ENCODE measurements around the gene TRIM9. TPM values are rescaled to one million over a fixed set of nuclear protein-coding genes. Genes with fewer than 3 reads are reported as not detected.
A peak's percentile ranks its signal among the peaks of the same experiment; 100 is the strongest.
"Not testable (repeated sequence)": the region's sequence is repeated elsewhere in the genome, so short reads cannot be mapped to it uniquely, and the experiment has no call there.

The TRIM9 gene
- total RNA-seq, 1 experiment from 2014 or later = 3.1 TPM

- no peak for DNase-seq (ENCODE audit: low read depth)
These were observed 131.0 kb downstream of the TRIM9 start for GRCh38 chr14:50963919-50964318.

DNA sequence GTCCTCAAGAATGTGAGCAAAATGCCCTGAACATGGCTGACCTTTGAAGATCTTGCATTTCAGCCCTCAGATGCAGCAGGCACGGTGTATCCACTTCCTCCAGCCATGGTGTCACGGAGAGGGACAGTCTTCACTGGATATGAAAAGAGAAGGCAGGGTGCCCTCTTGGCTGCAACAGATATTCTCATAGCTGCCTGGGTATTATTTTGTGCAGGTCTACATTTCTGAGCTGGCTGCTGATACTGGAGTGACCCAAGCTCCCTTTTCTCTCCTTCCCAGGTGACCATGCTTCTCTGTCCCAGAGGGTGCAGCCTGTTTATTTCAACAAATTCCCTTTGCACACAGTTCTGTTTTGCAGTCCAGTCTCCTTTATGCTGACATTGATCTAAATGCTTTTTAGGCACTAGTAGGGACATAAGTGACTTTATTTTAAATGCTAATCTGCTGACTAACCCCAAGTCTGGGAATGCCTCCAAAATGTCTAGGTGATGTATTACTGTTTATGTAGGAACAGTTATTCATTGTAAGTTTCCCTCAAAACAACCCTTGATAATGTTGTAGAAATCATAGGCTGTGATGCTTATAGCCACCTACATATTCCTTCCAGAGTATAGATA is 133.2 kb downstream of the TRIM9 start:
- peak; percentile 84 for DNase-seq (ENCODE audit: low read depth)

DNA sequence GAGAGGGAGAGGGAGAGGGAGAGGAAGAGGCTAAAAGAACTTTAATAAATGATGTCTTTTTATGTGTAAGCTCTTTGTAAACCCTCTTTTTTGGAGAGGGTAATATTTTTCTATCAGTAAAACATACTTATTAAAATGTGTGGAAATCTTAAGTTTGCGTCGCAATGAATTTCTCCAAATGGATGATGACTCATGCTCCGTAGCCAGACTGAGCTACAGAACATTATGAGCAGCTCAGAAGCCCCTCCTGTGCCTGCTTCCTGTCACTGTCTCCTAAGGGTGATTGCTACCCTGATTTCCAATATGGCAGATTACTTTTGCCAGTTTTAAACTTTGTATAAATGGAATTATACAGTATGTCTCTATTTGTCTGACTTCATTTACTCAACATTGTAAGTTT is 137.6 kb downstream of the TRIM9 start:
- DNase-seq (ENCODE audit: low read depth) = peak; percentile 35

DNA sequence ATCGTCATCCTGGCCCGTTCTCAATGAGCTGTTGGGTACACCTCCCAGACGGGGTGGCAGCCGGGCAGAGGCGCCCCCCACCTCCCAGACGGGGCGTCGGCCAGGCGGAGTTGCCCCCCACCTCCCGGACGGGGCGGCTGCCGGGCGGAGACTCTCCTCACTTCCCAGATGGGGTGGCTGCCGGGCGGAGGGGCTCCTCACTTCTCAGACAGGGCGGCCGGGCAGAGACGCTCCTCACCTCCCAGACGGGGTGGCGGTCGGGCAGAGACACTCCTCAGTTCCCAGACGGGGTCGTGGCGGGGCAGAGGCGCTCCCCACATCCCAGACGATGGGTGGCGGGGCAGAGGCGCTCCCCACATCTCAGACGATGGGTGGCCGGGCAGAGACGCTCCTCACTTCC is 138.5 kb downstream of the TRIM9 start:
- DNase-seq (ENCODE audit: low read depth) = not testable (repeated sequence)

GRCh38 chr14:50955373-50956043 is 139.4 kb downstream of the TRIM9 start:
- DNase-seq (ENCODE audit: low read depth) = peak; percentile 96

- DNase-seq (ENCODE audit: low read depth) = peak; percentile 75
These were observed 140.0 kb downstream of the TRIM9 start for GRCh38 chr14:50954811-50955372.

GRCh38 chr14:50953502-50953901 is 141.4 kb downstream of the TRIM9 start:
- no peak for DNase-seq (ENCODE audit: low read depth)

GRCh38 chr14:50951032-50951431 is 143.9 kb downstream of the TRIM9 start:
- DNase-seq (ENCODE audit: low read depth) = no peak

DNA sequence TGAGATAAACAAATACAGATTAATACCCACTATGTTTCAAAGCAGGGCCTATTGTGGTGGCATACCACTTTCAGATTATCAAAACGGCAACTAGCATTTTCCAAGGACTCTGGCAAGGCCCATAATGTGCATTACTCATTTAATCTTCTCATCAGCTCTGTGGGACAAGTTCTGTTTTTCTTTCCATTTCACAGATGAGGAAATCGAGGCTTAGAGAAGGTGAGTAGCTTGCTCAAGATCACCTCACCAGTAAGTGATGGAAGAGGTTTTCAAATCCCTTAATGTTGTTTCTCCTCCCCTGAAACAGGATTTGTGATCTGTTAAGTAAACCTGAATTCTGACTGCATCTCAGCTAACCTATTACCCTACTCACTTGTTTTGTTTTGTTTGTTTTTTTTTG is 146.7 kb downstream of the TRIM9 start:
- no peak for DNase-seq (ENCODE audit: low read depth)

DNA sequence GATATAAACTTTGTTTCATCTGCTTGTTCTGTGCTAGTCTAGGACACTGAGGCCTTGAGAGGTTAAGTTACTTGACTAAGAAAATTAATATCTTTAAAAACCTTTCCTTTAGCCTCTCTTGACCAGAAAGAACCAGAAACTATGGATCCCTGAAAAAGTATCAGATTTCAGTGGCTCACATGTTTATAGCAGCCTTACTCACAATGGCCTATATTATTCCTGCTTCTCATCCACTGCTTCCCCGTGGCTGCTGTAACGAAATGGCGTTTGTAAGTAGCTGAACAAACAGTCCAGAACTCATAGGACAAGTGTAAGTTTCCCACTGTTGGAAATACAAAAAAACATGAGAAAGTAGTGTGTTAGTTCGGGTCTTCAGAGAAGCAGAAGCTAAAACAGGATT is 147.5 kb downstream of the TRIM9 start:
- DNase-seq (ENCODE audit: low read depth) = peak; percentile 30

DNA sequence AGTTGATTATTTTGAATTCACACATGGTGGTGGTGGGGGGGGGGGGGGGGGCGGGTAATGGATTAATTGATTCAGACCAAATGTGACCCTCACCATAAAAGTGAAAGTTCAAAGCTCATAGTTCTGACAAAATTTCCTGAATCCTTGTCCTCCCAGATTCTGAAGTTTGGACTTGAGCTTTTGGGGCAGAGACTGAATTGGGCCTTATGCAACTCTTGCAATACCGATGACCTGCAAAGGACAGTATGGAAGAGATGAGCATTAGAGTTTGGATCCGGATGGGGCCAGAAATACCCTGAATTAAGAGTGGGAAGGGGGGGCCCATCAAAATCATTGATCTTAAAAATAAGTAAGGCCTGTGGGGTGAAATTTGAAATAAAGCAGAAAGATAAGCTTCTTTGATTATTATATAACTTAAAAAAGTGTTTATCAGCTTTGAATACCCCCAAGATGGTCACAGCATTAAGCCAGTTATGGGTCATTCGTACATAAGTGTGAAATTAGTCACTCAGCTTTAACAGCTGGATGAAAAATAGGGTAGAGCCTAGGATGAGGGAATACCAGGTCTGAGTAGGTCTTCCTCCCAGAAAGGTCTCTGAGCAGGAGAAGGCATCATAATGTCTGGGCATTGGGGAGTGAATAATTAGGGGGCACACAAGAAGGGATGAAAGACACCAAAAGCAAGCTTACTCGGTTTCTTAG is 148.5 kb downstream of the TRIM9 start:
- DNase-seq (ENCODE audit: low read depth) = no peak

DNA sequence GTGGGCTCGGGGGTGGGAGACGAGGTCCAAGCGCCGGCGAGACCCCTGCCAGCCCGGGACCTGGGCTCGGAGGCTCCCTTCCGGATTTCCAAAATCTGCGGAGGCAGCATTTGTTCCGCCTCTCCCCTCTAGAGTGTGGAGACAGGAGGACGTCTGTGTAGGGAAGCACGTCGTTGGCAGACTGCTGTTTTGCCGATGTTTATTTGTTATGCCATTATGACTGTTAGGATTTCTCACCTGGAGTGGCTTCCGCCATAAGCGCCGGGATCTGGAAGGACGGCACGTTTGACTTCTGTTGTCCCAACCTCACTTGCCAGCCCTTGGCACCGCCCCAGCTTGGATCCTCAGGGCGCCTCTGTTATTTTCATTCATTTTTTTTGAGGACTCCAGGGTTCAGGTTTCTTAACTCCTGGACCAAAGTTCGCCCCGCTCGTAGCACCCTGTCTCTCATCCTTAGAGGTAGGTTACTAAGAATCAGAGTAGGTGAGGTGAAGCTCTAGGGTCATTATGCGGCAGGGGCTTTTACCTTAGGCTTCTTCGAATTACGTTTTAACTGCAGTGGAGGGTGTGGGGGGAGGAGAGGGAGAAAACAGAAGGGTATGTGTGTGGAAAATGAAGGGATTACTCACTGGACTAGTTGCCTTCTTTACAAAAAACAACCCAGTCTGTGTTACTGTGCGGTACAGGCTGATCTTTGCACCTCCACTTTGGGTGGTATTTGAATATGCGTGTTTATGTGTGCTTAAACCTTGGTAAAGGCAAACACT is 150.1 kb downstream of the TRIM9 start:
- peak; percentile 68 for DNase-seq (ENCODE audit: low read depth)

DNA sequence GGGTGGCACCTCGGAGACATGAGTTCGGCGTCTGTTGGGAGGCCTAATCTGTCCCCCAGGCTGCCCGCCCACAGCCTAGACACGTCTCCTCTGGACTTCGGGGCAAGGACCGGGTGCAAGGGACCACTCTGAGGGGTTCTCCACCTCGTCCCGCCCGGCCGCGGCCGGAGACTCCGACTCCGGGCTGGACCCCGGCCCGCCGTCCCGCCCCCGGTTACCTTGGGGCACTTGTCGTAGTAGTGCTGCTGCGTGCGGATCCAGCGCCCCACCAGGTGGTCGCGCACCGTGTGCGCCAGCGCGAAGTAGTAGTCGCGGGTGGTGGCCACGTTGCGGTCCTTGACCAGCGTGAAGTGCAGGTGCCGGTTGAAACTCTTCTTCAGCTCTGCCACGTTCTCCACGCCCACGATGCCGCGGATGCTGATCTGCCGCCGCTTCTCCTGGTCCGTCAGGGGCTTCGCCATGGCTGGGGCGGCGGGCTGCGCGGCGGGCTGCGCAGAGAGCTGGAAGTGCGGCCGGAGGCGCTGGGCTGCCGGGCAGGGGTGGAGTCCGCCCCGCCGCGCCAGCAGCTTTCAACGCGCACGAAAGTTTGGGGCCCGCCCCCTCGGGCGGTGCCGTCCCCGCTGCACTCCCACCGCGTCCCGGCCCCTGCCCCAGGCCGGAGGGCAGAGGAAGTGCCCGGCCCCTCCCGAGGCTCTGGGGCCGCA is 150.8 kb downstream of the TRIM9 start, which contains the start of gene PYGL:
Gene PYGL, minus strand, starts transcription at position 541 of the 704 bp plus-strand sequence. Its CDS starts 80 bp downstream, at position 461.
- peak; percentile 87 for DNase-seq (ENCODE audit: low read depth)

GRCh38 chr14:50943261-50943942 is 151.5 kb downstream of the TRIM9 start:
- DNase-seq (ENCODE audit: low read depth) = peak; percentile 41

- DNase-seq (ENCODE audit: low read depth) = not testable (repeated sequence)
These were observed 153.3 kb downstream of the TRIM9 start for GRCh38 chr14:50941638-50942037.

DNA sequence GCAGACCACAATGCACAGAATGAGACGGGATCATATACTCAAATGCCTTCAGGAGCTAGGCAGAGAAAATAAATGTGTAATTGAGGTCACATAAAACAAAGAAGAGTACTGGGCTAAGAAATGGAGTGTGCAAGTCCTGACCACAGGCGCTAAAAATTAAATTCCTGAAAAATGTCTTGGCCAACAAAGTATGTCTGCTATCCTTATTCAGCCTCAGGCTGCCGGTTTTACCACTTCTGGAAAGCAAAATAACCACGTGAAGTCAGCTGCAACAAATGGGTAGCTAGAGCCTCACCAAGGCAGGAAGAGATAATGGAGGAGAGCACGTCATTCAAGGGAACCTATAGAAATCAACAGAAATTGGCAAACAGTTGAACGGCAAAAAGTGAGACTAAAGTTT is 153.8 kb downstream of the TRIM9 start:
- DNase-seq (ENCODE audit: low read depth) = peak; percentile 44

- DNase-seq (ENCODE audit: low read depth) = no peak
These were observed 157.1 kb downstream of the TRIM9 start for GRCh38 chr14:50937800-50938199.

DNA sequence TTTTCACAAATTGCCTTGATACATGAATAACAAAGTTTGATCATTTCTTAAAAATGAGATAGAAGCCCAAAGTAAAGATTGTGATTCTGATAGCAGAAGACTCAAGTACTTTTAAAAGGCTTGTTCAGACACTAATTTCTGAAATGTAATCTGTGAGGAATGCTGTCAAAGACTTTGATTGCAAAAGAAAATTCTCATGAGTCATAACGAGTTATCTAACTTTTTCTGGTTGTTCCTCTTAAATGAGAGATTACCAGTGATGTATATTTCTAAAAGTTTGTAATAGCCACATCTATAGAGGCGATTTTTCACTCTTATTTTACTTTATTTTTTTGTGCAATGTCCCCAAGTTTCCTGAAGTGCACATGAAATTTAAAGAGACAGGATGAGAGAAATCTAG is 157.6 kb downstream of the TRIM9 start:
- DNase-seq (ENCODE audit: low read depth) = no peak

DNA sequence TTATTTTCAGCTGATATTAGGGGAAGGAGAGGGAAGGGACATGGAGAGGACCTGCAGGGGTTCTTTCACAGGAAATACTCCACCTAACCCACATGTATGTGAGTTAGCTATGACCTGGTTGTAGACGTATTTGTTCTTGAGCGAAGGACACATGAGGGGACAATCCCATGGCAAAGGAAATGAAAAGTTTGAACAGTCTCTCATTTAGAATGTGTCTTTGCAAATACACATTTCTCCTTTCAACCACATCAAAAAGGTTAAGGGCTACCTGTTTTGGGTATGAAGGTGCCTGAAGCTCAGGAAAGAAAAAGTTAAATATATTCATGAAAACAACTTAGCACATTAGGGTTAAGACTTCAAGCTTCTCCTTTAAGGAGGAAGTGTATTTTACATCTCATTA is 158.0 kb downstream of the TRIM9 start:
- DNase-seq (ENCODE audit: low read depth) = no peak

DNA sequence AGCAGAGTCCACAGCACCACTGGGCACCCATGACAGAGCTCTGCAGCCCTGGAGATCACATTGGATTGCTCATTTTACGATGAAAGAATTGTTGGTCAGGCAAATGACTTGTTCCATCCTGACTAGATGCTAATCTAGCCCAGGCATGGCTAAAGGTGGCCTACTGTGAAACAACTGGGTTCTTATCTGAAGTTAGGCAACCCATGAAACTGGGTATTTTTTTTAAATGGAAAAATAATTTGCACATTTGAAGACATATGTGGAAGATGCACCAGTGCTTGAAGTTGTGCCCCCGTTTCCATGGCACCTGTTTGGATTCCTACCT is 158.9 kb downstream of the TRIM9 start:
- no peak for DNase-seq (ENCODE audit: low read depth)

All from Daoy (cell line).